Left ventricle myocardium inferior (tissue), 1 donor: ENCODE measurements around the gene HELT. TPM values are rescaled to one million over a fixed set of nuclear protein-coding genes. Genes with fewer than 3 reads are reported as not detected.

ENCODE experiments used
- DNase-seq: peaks from one replicate; pipeline ENCODE4 v3.0.0-alpha.2; 2020
- H3K27ac ChIP-seq: fragments of 200-600 bp; replicated peaks from 2 replicates; pipeline ENCODE4 v1.8.0; 2021
- H3K27me3 ChIP-seq: fragments of 200-600 bp; 2 replicates; pipeline ENCODE4 v1.8.0; 2021; ENCODE audit warnings: low read depth
- H3K36me3 ChIP-seq: fragments of 200-600 bp; 2 replicates; pipeline ENCODE4 v1.8.0; 2021
- H3K4me1 ChIP-seq: fragments of 200-600 bp; 2 replicates; pipeline ENCODE4 v1.8.0; 2021
- H3K4me3 ChIP-seq: fragments of 200-600 bp; 2 replicates; pipeline ENCODE4 v1.8.0; 2021; ENCODE audit warnings: mild to moderate bottlenecking, moderate library complexity
- H3K9me3 ChIP-seq: fragments of 200-600 bp; replicated peaks from 2 replicates; pipeline ENCODE4 v1.8.0; 2021
- intact Hi-C: fragments of 100-400 bp; cut with micrococcal nuclease; formaldehyde crosslinking; loops from one replicate; pipeline ENCODE4 v1.11.0; 2022
- total RNA-seq: library from RNA; stranded (reverse); fragmentation: NEBNext Ultra II Directional; extraction: Animal tissue kit (Norgen Biotek cat#: 25700); gene quantifications from one replicate; pipeline ENCODE4 v1.2.1, GENCODE V29; 2021
- TF ChIP-seq, protein P1 (sequence below): fragments of 200-600 bp; IDR thresholded peaks from 2 replicates; pipeline ENCODE4 v1.8.0; 2021; ENCODE audit warnings: antibody characterized with exemption, mild to moderate bottlenecking, borderline replicate concordance
- donor health status: DM: no; HTN: yes; CAD: no; lungs with severe emphysema.

Gene HELT
- total RNA-seq, 1 donor from 2014 or later, result not detected

DNA sequence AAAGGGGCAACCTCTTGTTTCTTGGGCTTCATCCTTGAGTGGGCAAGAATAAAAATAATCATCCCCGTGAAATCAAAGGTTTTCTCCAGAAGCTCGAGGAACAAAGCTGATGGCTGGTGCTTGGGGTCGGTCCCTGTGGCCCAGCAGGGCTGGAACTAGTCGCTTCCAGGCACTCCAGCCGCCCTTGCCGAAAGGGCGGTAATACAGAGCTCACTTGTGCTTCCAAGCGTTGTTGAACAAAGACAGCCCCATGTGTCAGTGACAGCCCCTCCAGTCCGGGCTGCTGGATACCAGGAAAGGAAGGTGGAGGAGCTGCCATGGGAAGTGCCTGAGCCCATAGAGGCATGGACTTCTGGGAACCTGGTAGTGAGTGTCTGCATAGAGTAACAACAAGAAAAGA is 5.2 kb downstream of the HELT start:
- intact Hi-C loops, result no loop called here
- Histone ChIP-seq H3K27me3 (peaks cover 96% of the 10 kb centered on the region), H3K27ac (no peak overlapping the region)

DNA sequence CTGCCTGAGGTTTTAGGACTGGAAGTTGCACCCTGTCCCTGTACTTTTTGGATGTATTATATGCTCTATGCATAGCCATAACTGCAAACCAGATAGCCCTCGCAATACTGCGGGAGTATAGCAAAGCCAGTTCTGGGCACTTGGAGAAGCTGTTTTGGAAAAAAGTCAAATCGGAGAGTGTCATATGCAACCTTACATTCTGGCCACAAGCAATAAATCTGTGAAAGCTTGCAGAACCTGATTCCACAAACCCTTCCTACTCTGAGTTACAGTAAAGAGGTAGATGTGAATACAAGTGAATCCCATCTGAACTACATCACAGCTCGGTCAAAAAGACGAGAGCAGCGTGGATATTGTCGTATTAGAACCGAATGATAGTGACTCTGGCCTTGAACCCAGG is 10.3 kb downstream of the HELT start:
- intact Hi-C loops, result no loop called here
- DNase-seq, result no peak
- TF ChIP-seq, protein P1, sequence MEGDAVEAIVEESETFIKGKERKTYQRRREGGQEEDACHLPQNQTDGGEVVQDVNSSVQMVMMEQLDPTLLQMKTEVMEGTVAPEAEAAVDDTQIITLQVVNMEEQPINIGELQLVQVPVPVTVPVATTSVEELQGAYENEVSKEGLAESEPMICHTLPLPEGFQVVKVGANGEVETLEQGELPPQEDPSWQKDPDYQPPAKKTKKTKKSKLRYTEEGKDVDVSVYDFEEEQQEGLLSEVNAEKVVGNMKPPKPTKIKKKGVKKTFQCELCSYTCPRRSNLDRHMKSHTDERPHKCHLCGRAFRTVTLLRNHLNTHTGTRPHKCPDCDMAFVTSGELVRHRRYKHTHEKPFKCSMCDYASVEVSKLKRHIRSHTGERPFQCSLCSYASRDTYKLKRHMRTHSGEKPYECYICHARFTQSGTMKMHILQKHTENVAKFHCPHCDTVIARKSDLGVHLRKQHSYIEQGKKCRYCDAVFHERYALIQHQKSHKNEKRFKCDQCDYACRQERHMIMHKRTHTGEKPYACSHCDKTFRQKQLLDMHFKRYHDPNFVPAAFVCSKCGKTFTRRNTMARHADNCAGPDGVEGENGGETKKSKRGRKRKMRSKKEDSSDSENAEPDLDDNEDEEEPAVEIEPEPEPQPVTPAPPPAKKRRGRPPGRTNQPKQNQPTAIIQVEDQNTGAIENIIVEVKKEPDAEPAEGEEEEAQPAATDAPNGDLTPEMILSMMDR, result no peak
- Histone ChIP-seq H3K27me3 (peaks cover 45% of the 10 kb centered on the region), H3K4me1 (no peaks in the 10 kb centered on the region), H3K9me3 (no peaks in the 10 kb centered on the region), H3K27ac (no peak overlapping the region), H3K36me3 (no peaks in the 10 kb centered on the region), H3K4me3 (no peak overlapping the region)

More for the DNA sequence above, 5.2 kb downstream of the HELT start:
- no peak for DNase-seq
- Histone ChIP-seq H3K4me3 (no peak overlapping the region), H3K4me1 (peaks cover 30% of the 10 kb centered on the region), H3K36me3 (no peaks in the 10 kb centered on the region), H3K9me3 (no peaks in the 10 kb centered on the region)
- TF ChIP-seq, protein P1, result no peak

DNA sequence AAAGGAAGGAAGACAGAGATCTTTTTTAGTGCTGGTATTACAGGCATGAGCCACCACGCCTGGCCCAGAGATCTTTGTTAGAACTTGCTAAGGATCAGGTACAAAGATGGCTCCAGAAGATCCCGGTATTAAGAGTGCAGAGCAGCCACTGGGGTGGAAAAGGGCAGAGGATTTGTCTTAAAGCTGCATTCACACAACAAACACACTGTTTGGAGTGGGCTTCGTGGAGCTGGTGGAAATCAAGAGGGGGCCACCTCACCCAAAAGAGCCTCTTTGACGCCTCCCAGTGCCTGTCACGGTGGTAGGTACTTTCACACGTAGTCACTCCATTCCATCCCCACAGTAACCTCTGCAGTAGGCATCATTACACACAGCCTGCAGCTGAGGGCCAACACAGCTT is 13.3 kb downstream of the HELT start:
- Histone ChIP-seq H3K36me3 (no peaks in the 10 kb centered on the region), H3K27me3 (peaks cover 23% of the 10 kb centered on the region), H3K4me3 (no peak overlapping the region), H3K9me3 (no peaks in the 10 kb centered on the region), H3K27ac (no peak overlapping the region), H3K4me1 (no peaks in the 10 kb centered on the region)
- no peak for DNase-seq
- intact Hi-C loops, result no loop called here
- TF ChIP-seq, protein P1, result no peak

DNA sequence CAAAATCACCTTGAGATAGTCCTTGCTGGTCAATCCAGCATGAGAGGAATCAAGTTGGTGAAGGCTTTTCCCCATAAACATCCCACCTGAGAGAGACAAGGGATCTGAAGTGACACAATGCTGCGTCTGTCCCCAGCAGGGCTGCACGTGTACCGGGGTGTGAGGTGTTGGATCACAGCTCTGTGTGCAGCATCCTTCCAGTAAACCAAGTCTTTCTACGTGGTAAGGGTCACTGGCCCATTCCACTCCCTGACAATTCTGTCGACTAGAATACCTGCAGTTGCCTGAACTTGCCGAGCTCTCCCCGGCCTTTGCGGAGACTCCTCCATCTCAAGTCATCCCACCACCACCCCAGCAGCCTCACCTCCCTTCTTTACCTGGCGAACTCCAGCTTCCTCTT is 14.8 kb downstream of the HELT start:
- no peak for DNase-seq
- Histone ChIP-seq H3K36me3 (no peaks in the 10 kb centered on the region), H3K4me1 (no peaks in the 10 kb centered on the region), H3K27me3 (peaks cover 14% of the 10 kb centered on the region), H3K4me3 (no peak overlapping the region), H3K9me3 (no peaks in the 10 kb centered on the region), H3K27ac (no peak overlapping the region)
- intact Hi-C loops, result no loop called here
- TF ChIP-seq, protein P1, result no peak

DNA sequence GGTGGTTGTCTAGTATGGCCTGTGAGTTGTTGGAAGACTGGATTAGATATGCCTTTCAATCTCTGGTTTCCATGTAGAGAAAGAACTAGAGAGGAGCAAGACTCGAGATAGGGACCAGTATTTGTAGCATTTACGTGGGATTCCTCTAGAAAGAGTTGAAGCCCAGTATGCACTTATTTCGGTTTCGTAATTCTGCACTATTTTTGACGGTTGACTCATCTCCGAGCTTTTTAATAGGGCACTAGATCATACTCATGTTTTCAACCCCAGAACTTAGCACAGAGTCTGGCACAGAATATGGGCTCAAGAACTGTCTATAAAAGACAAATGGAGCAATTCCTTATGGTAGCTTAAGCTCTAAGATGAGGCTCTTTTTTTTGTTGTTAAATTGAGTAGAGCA is 15.7 kb downstream of the HELT start:
- Histone ChIP-seq H3K4me1 (no peaks in the 10 kb centered on the region), H3K36me3 (no peaks in the 10 kb centered on the region), H3K27me3 (peaks cover 12% of the 10 kb centered on the region), H3K4me3 (no peak overlapping the region), H3K9me3 (no peaks in the 10 kb centered on the region), H3K27ac (no peak overlapping the region)
- TF ChIP-seq, protein P1, result no peak
- intact Hi-C loops, result no loop called here
- DNase-seq, result no peak

DNA sequence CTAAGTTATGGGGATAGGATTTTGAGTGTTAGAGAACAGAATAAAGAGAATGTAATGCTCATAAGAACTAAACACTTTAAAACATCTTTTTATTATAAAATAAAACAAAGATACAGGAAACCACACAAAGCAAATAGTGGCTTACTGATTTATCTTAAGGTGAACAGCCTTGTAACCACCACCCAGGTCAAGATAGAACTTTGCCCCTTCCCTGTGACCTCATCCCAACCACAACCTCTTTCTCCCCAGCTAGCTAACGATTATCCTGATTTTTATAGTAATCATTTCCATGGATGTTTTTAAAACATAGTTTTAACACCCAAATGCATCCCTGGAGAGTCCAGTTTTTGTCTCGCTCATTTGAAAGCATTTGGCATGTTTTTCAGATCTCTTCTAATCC is 17.0 kb downstream of the HELT start:
- peaks cover 5% of the 10 kb centered on the region for H3K4me1 ChIP-seq
- H3K27me3 ChIP-seq, result peaks cover 12% of the 10 kb centered on the region
- no peaks in the 10 kb centered on the region for H3K9me3 ChIP-seq
- no peaks in the 10 kb centered on the region for H3K36me3 ChIP-seq
- intact Hi-C loops, result no loop called here
- TF ChIP-seq, protein P1, result no peak
- no peak overlapping the region for H3K27ac ChIP-seq
- H3K4me3 ChIP-seq, result no peak overlapping the region
- no peak for DNase-seq
